Ascending aorta (tissue), 2 donors: ENCODE data around the gene CDCA5. TPM values are rescaled to one million over a fixed set of nuclear protein-coding genes. Genes with fewer than 3 reads are reported as not detected.

Experiments
- DNase-seq, 2 donors: peaks; one replicate each; pipeline ENCODE4 v3.0.0-alpha.2; 2019; ENCODE audit warnings: low spot score in 2 of 2
- H3K27ac ChIP-seq, 2 donors: fragments of 200-600 bp; sonication (generic); one replicate each; pipeline ENCODE4 v1.5.1; 2016 to 2017; ENCODE audit warnings: mild to moderate bottlenecking in 1 of 2
- H3K27me3 ChIP-seq: fragments of 200-600 bp; sonication (generic); one replicate; pipeline ENCODE4 v1.5.1; 2017
- H3K36me3 ChIP-seq, 2 donors: fragments of 200-600 bp; sonication (generic); one replicate each; pipeline ENCODE4 v1.5.1; 2016
- H3K4me1 ChIP-seq, 2 donors: fragments of 200-600 bp; sonication (generic); one replicate each; pipeline ENCODE4 v1.5.1; 2016 to 2017; ENCODE audit warnings: mild to moderate bottlenecking in 1 of 2
- H3K4me3 ChIP-seq, 2 donors: fragments of 200-600 bp; sonication (generic); one replicate each; pipeline ENCODE4 v1.5.1; 2016 to 2017; ENCODE audit warnings: mild to moderate bottlenecking in 1 of 2
- H3K9me3 ChIP-seq, 2 donors: fragments of 200-600 bp; sonication (generic); one replicate each; pipeline ENCODE4 v1.5.1; 2016
- intact Hi-C: fragments of 100-400 bp; cut with DNase I; formaldehyde crosslinking; loops from one replicate; pipeline ENCODE4 v1.15.1; 2023
- total RNA-seq: library from RNA; depleted of rRNA; stranded (reverse); fragments of >200 nt; gene quantifications from one replicate; pipeline ENCODE4 v1.1.0, GENCODE V29; 2016
- TF ChIP-seq, protein P1 (sequence below), 3 experiments: fragments of 200-600 bp in 2 of 3; fragments of 450-650 bp in 1 of 3; sonication (generic) in 2 of 3; IDR thresholded peaks; one replicate each; pipeline ENCODE4 v1.5.1; 2016 to 2019; ENCODE audit warnings: antibody characterized with exemption in 3 of 3, mild to moderate bottlenecking in 1 of 3, moderate library complexity in 1 of 3

The CDCA5 gene
- total RNA-seq, 1 donor from 2014 or later = not detected

DNA sequence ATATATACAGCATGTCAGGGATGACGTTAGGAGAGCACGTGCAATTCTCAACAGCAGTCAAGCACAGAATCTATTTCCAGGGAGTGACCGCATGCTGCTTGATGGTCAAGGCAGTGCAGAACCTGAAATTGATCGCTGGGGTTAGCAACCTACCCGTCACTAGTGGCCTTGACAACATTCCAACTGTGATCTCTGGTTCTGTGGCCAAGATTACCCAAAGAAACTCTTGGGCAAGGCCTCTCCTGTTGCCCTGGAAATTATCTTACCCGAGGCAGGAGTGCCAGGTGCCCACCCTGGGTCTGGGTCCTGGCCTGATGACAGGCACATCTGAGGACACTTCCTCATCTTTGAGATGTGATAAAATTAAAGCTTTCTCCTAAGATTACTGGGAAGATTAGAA, 30.0 kb upstream of the CDCA5 start:
- DNase-seq = no peak
- TF ChIP-seq, protein P1, sequence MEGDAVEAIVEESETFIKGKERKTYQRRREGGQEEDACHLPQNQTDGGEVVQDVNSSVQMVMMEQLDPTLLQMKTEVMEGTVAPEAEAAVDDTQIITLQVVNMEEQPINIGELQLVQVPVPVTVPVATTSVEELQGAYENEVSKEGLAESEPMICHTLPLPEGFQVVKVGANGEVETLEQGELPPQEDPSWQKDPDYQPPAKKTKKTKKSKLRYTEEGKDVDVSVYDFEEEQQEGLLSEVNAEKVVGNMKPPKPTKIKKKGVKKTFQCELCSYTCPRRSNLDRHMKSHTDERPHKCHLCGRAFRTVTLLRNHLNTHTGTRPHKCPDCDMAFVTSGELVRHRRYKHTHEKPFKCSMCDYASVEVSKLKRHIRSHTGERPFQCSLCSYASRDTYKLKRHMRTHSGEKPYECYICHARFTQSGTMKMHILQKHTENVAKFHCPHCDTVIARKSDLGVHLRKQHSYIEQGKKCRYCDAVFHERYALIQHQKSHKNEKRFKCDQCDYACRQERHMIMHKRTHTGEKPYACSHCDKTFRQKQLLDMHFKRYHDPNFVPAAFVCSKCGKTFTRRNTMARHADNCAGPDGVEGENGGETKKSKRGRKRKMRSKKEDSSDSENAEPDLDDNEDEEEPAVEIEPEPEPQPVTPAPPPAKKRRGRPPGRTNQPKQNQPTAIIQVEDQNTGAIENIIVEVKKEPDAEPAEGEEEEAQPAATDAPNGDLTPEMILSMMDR (IDR thresholded peaks at IDR 0.05) = no peak
- intact Hi-C loops = loop anchor here (10.0 kb wide), 1 partner anchor 259 kb away; no protein-coding TSS in a partner anchor
- Histone ChIP-seq H3K4me3 (no peak overlapping the region), H3K27me3 (no peaks in the 10 kb centered on the region), H3K27ac (no peak overlapping the region), H3K36me3 (peaks cover 10 to 28% of the 10 kb centered on the region in 2 donors), H3K9me3 (no peaks in the 10 kb centered on the region), H3K4me1 (peaks cover 25 to 38% of the 10 kb centered on the region in 2 donors)

DNA sequence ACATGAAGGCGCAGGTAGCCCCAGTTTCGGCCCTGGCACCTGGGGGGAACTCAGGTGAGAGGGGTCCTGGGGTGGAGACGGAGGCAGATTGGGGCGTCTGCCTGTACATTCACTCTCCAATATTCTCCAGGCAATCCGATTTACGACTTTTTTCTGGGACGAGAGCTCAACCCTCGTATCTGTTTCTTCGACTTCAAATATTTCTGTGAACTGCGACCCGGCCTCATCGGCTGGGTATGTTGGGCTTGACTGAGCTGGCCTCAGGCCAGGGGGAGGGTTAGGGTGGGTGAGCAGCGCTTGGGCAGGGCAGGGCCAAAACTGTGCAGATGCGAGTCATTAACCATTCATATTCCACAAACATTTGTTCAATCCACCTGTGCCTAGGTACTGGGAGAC, 29.5 kb upstream of the CDCA5 start:
- Histone ChIP-seq H3K27ac (no peak overlapping the region), H3K4me1 (peaks cover 25 to 38% of the 10 kb centered on the region in 2 donors), H3K4me3 (peak overlapping the region; percentile 54 to 66), H3K36me3 (peaks cover 15 to 28% of the 10 kb centered on the region in 2 donors), H3K27me3 (no peaks in the 10 kb centered on the region), H3K9me3 (no peaks in the 10 kb centered on the region)
- DNase-seq = no peak
- TF ChIP-seq, protein P1 (IDR thresholded peaks at IDR 0.05) = no peak
- intact Hi-C loops = loop anchor here (10.0 kb wide), 1 partner anchor 259 kb away; no protein-coding TSS in a partner anchor

DNA sequence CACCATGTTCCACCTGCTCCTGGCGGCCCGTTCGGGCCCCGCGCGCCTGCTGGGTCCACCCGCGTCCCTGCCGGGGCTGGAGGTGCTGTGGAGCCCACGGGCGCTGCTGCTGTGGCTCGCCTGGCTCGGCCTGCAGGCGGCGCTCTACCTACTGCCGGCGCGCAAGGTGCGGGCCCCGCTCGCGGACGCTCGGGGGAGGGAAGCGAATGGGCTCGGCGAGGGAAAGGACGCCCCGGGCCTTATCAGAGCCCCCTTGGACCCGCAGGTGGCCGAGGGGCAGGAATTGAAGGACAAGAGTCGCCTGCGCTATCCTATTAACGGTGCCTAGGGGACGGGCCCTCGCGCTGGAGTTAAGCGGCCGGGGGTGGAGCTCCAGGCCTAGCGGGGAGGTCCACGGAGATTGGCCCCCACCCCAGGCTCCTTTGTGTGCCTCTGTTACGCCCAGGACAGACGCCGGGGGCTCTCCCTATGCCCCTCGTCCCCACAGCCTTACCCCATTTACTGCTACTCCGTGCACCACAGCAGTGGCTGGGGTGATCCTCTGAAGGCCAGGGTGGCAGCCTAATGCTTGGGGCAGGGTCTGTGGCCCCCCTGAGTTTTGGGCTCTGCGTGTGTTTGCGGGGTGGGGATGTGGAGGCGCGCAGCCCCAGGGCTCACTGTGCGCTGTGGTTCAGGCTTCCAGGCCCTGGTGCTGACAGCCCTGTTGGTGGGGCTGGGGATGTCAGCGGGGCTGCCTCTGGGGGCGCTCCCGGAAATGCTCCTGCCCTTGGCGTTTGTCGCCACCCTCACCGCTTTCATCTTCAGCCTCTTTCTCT, 28.9 kb upstream of the CDCA5 start:
- intact Hi-C loops = loop anchor here (10.0 kb wide), 1 partner anchor 258 kb away; no protein-coding TSS in a partner anchor
- peak in 1 of 2 donors; percentile 79 for DNase-seq
- peaks cover 25 to 38% of the 10 kb centered on the region in 2 donors for H3K4me1 ChIP-seq

DNA sequence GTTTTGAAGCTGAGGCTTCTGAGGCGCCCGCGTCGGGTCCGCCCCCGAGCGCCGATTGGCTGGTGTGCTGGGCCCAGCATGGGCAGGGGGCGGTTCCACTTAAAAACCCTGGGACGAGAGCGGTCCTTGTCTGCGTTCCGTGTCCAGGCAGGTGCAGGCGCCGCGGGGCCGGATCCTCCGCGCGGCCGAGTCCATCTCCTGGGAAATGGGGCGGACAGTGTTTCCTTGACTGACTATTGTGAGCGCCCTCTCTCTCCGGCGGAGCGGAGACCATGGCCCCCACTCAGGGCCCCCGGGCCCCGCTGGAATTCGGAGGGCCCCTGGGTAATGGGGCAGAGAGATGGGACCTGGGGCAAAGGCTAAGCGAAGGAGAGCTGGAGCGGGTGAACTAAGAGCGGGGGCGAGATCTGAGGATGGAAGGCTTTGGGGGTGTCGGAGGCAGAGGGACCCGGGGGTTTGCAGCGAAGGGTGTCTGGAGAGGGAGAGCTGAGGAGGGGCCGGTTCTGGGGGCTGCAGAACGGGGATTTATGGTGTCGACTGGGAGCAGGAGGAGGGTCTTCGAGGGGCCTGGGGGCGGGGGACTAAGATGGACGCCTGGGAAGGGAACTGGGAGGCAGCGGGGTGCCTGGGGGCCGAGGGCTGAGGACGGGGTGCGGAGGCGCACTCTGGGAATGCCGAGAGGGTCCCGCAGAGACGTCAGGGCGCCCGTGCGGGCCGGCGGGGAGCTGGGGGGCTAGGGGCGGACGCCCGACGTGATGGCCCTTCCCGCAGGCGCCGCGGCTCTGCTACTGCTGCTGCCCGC, 28.1 kb upstream of the CDCA5 start, which contains the start of gene TM7SF2:
Gene TM7SF2 (plus strand): TSS at position 129 of the 802 bp plus-strand sequence. CDS start 144 bp downstream, at position 273.
- H3K9me3 ChIP-seq = no peaks in the 10 kb centered on the region
- peak; percentile 84 to 96 for DNase-seq
- H3K4me1 ChIP-seq = peaks cover 25 to 37% of the 10 kb centered on the region in 2 donors
- TF ChIP-seq, protein P1 (IDR thresholded peaks at IDR 0.05) = no peak
- intact Hi-C loops = loop anchor here (2.0 to 10.0 kb wide), 2 partner anchors 23 to 257 kb away; partner anchors contain the start of gene SYVN1
- peak within 1 kb of the TSS; percentile 54 to 66 for H3K4me3 ChIP-seq
- H3K27me3 ChIP-seq = no peaks in the 10 kb centered on the region
- peak within 1 kb of the TSS; percentile 51 to 56 for H3K27ac ChIP-seq
- peaks cover 26 to 34% of the 10 kb centered on the region in 2 donors for H3K36me3 ChIP-seq

More for the DNA sequence above, 28.9 kb upstream of the CDCA5 start:
- Histone ChIP-seq H3K9me3 (no peaks in the 10 kb centered on the region), H3K27me3 (no peaks in the 10 kb centered on the region), H3K4me3 (peak overlapping the region; percentile 54 to 66), H3K27ac (peak overlapping the region; percentile 31 to 51), H3K36me3 (peaks cover 21 to 30% of the 10 kb centered on the region in 2 donors)
- TF ChIP-seq, protein P1 (IDR thresholded peaks at IDR 0.05) = peak; percentile 81 to 90 (median 88)

DNA sequence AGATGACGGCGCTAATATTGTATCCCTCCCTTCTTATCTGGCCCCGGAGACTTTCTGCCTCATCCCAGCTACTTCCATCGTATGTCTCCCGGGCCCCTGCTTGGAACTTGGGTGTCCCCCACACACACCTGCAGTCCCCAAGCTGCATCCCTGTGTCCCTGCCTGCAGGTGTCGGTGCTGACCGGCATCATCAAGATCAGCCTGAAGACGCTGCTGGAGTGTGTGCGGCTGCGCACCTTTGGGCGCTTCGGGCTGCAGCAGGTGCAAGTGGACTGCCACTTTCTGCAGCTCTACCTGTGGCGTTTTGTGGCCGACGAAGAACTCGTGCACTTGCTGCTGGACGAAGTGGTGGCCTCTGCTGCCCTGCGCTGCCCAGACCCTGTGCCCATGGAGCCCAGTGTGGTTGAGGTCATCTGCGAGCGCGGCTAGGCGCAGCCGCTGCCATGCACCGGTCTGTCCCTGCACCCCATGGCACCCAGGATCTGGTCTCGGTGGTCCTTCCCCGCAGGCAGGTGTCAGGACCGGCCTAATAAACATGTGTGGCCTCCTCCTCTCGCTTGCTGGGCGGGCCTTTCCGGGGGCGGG, 27.4 kb upstream of the CDCA5 start:
- H3K27me3 ChIP-seq = no peaks in the 10 kb centered on the region
- H3K4me1 ChIP-seq = peaks cover 18 to 30% of the 10 kb centered on the region in 2 donors
- H3K36me3 ChIP-seq = peaks cover 26 to 34% of the 10 kb centered on the region in 2 donors
- intact Hi-C loops = loop anchor here (2.0 to 10.0 kb wide), 2 partner anchors 24 to 256 kb away; partner anchors contain the start of gene SYVN1
- H3K4me3 ChIP-seq = peak overlapping the region; percentile 54 to 66
- H3K9me3 ChIP-seq = no peaks in the 10 kb centered on the region
- DNase-seq = no peak
- peak overlapping the region in 1 of 2 donors; percentile 17 for H3K27ac ChIP-seq
- TF ChIP-seq, protein P1 (IDR thresholded peaks at IDR 0.05) = no peak
